Motor neuron (in vitro differentiated cells): ENCODE data around the gene PCDHAC2. TPM values are rescaled to one million over a fixed set of nuclear protein-coding genes. Genes with fewer than 3 reads are reported as not detected.

Experiments used
- ATAC-seq, 8 experiments: fragments of 200-7000 bp; cut with Tn5 transposase; replicated peaks in 6 of 8; 2 replicates each; pipeline ENCODE4 v1.8.0; 2021; ENCODE audit warnings: mild to moderate bottlenecking in 8 of 8, moderate library complexity in 8 of 8
- H3K27ac ChIP-seq, 2 donors: fragments of 250-450 bp; sonication (Bioruptor Pico); 2 replicates each; pipeline ENCODE4 v1.9.0; 2021; ENCODE audit warnings: antibody characterized with exemption in 2 of 2, mild to moderate bottlenecking in 2 of 2, moderate library complexity in 1 of 2
- H3K4me1 ChIP-seq, 2 donors: fragments of 250-450 bp; sonication (Bioruptor Pico); replicated peaks in 1 of 2; 2 replicates each; pipeline ENCODE4 v1.6.1; 2021; ENCODE audit warnings: antibody characterized with exemption in 2 of 2, mild to moderate bottlenecking in 2 of 2, moderate library complexity in 1 of 2
- H3K4me3 ChIP-seq, 5 donors: fragments of 250-450 bp; sonication (Bioruptor Pico); 2 replicates each; pipeline ENCODE4 v1.9.0; 2021; ENCODE audit warnings: antibody characterized with exemption in 5 of 5, mild to moderate bottlenecking in 5 of 5, moderate library complexity in 4 of 5
- WGBS, 10 experiments: fragments of 450-650 bp; shearing (Covaris generic); methylation state at CpG; one replicate each; pipeline ENCODE4 v1.0.0; 2022; 5-methylcytosine and 5-hydroxymethylcytosine counted together
- in situ Hi-C, 9 experiments: fragments of 400-800 bp; cut with MboI; loops; one replicate each; pipeline ENCODE4 v1.15.0; 2021; ENCODE audit warnings: low sequenced_read_pairs in 9 of 9, low pct_unique_long_range_greater_than_20kb in 2 of 9; ENCODE audit not compliant: unreplicated experiment in 9 of 9
- total RNA-seq, 8 experiments: library from RNA; unstranded; fragments of 300-600 nt; gene quantifications; 2 replicates each; pipeline versions ENCODE4 v1.2.3 to v1.2.4, GENCODE V29; 2022

Gene PCDHAC2
- 10 to 100 TPM in 1 of 8 experiments, 1 to 10 TPM in 5, under 1 TPM in 2; 0.10 to 24.4 (median 4.8) TPM for total RNA-seq

GRCh38 chr5:140966293-140967225, at the start of gene PCDHAC2:
PCDHAC2 (plus strand) TSS chr5:140966476; CDS start chr5:140966767, 291 bp downstream.
- 0 to 40% (median 10%) methylated on average over 1 to 12 of the region's 80 CpGs; no CpG with 5 or more reads in 4 of the 10 experiments for WGBS, 10 experiments
- Histone ChIP-seq H3K4me1 (peaks cover 0 to 33% of the 10 kb centered on the region in 2 donors), H3K4me3 (peak within 1 kb of the TSS; percentile 49 to 57 (median 51)), H3K27ac (peak within 1 kb of the TSS; percentile 64 to 65)
- in situ Hi-C loops: no loop called here
- peak in 6 of 8 experiments; percentile 83 to 87 (median 86) for ATAC-seq

- WGBS, 10 experiments: 8 to 100% (median 93%) methylated on average over 1 to 4 of the region's 4 CpGs; no CpG with 5 or more reads in 2 of the 10 experiments
- H3K4me3 ChIP-seq: no peak overlapping the region
- no peak for ATAC-seq
- no peak overlapping the region for H3K27ac ChIP-seq
- in situ Hi-C loops: no loop called here
- H3K4me1 ChIP-seq: peaks cover 0 to 4% of the 10 kb centered on the region in 2 donors
Measured at GRCh38 chr5:140923601-140924000, 42.7 kb upstream of the PCDHAC2 start.

GRCh38 chr5:140925806-140926442, 40.4 kb upstream of the PCDHAC2 start, which contains the start of gene PCDHAC1:
PCDHAC1 (plus strand) TSS chr5:140926299; CDS start chr5:140926893, 594 bp downstream.
- in situ Hi-C loops: loop anchor here in 1 of 9 experiments (25.0 kb wide), 1 partner anchor 111 kb away; no protein-coding TSS in a partner anchor
- peak in 7 of 8 experiments; percentile 30 to 85 (median 82) for ATAC-seq
- 0 to 17% (median 3%) methylated on average over 1 to 14 of the region's 41 CpGs; no CpG with 5 or more reads in 5 of the 10 experiments for WGBS, 10 experiments
- H3K4me3 ChIP-seq: peak within 1 kb of the TSS; percentile 25 to 56 (median 42)
- H3K4me1 ChIP-seq: peaks cover 0 to 4% of the 10 kb centered on the region in 2 donors
- H3K27ac ChIP-seq: peak within 1 kb of the TSS in 1 of 2 donors; percentile 45

GRCh38 chr5:140926443-140927227, 39.6 kb upstream of the PCDHAC2 start:
- in situ Hi-C loops: loop anchor here in 1 of 9 experiments (25.0 kb wide), 1 partner anchor 111 kb away; no protein-coding TSS in a partner anchor
- Histone ChIP-seq H3K27ac (peak overlapping the region in 1 of 2 donors; percentile 45), H3K4me3 (peak overlapping the region; percentile 25 to 56 (median 42)), H3K4me1 (peaks cover 0 to 4% of the 10 kb centered on the region in 2 donors)
- ATAC-seq: peak; percentile 25 to 98 (median 96)
- 0 to 9% (median 6%) methylated on average over 2 to 25 of the region's 74 CpGs; no CpG with 5 or more reads in 4 of the 10 experiments for WGBS, 10 experiments

GRCh38 chr5:140927228-140927573, 39.1 kb upstream of the PCDHAC2 start:
- Histone ChIP-seq H3K4me3 (peak overlapping the region; percentile 25 to 56 (median 42)), H3K27ac (peak overlapping the region in 1 of 2 donors; percentile 45), H3K4me1 (peaks cover 0 to 4% of the 10 kb centered on the region in 2 donors)
- in situ Hi-C loops: loop anchor here in 1 of 9 experiments (25.0 kb wide), 1 partner anchor 110 kb away; no protein-coding TSS in a partner anchor
- 5 to 67% (median 35%) methylated on average over 7 to 20 of the region's 26 CpGs; no CpG with 5 or more reads in 6 of the 10 experiments for WGBS, 10 experiments
- ATAC-seq: no peak

GRCh38 chr5:140934964-140935606, 31.2 kb upstream of the PCDHAC2 start:
- no peak for ATAC-seq
- 10 to 100% (median 84%) methylated on average over 1 to 4 of the region's 4 CpGs for WGBS, 10 experiments
- H3K4me1 ChIP-seq: no peaks in the 10 kb centered on the region
- H3K27ac ChIP-seq: no peak overlapping the region
- in situ Hi-C loops: loop anchor here in 1 of 9 experiments (25.0 kb wide), 1 partner anchor 102 kb away; no protein-coding TSS in a partner anchor
- H3K4me3 ChIP-seq: no peak overlapping the region

- WGBS, 10 experiments: 0 to 86% (median 50%) methylated on average over 1 to 2 of the region's 2 CpGs; no CpG with 5 or more reads in 1 of the 10 experiments
- no peaks in the 10 kb centered on the region for H3K4me1 ChIP-seq
- H3K27ac ChIP-seq: no peak overlapping the region
- in situ Hi-C loops: loop anchor here in 1 of 9 experiments (25.0 kb wide), 1 partner anchor 91 kb away; no protein-coding TSS in a partner anchor
- no peak for ATAC-seq
- no peak overlapping the region for H3K4me3 ChIP-seq
Measured at GRCh38 chr5:140946578-140946977, 19.7 kb upstream of the PCDHAC2 start.

- no peak overlapping the region for H3K27ac ChIP-seq
- no peaks in the 10 kb centered on the region for H3K4me1 ChIP-seq
- no peak overlapping the region for H3K4me3 ChIP-seq
- in situ Hi-C loops: no loop called here
- 0 to 100% (median 79%) methylated on average over 1 to 6 of the region's 6 CpGs; no CpG with 5 or more reads in 2 of the 10 experiments for WGBS, 10 experiments
- ATAC-seq: no peak
Measured at GRCh38 chr5:140951636-140952035, 14.6 kb upstream of the PCDHAC2 start.

- ATAC-seq: no peak
- WGBS, 10 experiments: 0 to 63% (median 7%) methylated on average over 1 to 2 of the region's 2 CpGs; no CpG with 5 or more reads in 3 of the 10 experiments
- Histone ChIP-seq H3K4me3 (no peak overlapping the region), H3K27ac (no peak overlapping the region), H3K4me1 (no peaks in the 10 kb centered on the region)
- in situ Hi-C loops: no loop called here
Measured at GRCh38 chr5:140953234-140953633, 13.0 kb upstream of the PCDHAC2 start.

- no peak for ATAC-seq
- peaks cover 0 to 9% of the 10 kb centered on the region in 2 donors for H3K4me1 ChIP-seq
- in situ Hi-C loops: no loop called here
- H3K4me3 ChIP-seq: no peak overlapping the region
- no peak overlapping the region for H3K27ac ChIP-seq
- 0 to 100% (median 80%) methylated on average over 1 of the region's 1 CpG; no CpG with 5 or more reads in 1 of the 10 experiments for WGBS, 10 experiments
Measured at GRCh38 chr5:140962190-140962589, 4.1 kb upstream of the PCDHAC2 start.

GRCh38 chr5:140964356-140964755, 1.9 kb upstream of the PCDHAC2 start:
- H3K4me1 ChIP-seq: peaks cover 0 to 19% of the 10 kb centered on the region in 2 donors
- ATAC-seq: no peak
- in situ Hi-C loops: no loop called here
- 4 to 97% (median 73%) methylated on average over 1 to 3 of the region's 3 CpGs; no CpG with 5 or more reads in 4 of the 10 experiments for WGBS, 10 experiments
- no peak overlapping the region for H3K4me3 ChIP-seq
- H3K27ac ChIP-seq: no peak overlapping the region
